GM12878 (cell line): ENCODE results near the gene EPHA2.

ENCODE experiments used
- ASH2L ChIP-seq: fragments of 300-600, 200-600 bp; sonication (generic); IDR thresholded peaks from 2 replicates; pipeline ENCODE4 v1.6.1; 2017; ENCODE audit warnings: low read depth, mild to moderate bottlenecking, borderline replicate concordance
- CTCF ChIP-seq, 3 experiments: IDR thresholded peaks in 2 of 3; conservative IDR thresholded peaks in 1 of 3; 2 replicates each; pipeline ENCODE4 v1.5.1; 2011; ENCODE audit warnings: low read depth in 3 of 3, low read length in 3 of 3, mild to moderate bottlenecking in 3 of 3, control low read depth in 2 of 3, moderate library complexity in 2 of 3, inconsistent platforms in 1 of 3, mixed read lengths in 1 of 3; ENCODE audit not compliant: control insufficient read depth in 2 of 3, insufficient read depth in 1 of 3; ENCODE audit errors: extremely low read depth in 1 of 3
- EZH2 ChIP-seq: IDR thresholded peaks from 2 replicates; pipeline ENCODE4 v1.6.1; 2012; ENCODE audit warnings: low read depth, mild to moderate bottlenecking, control low read depth, inconsistent platforms, low read length, borderline replicate concordance; ENCODE audit not compliant: control insufficient read depth
- IKZF1 ChIP-seq: fragments of 450-650 bp; conservative IDR thresholded peaks from 2 replicates; pipeline ENCODE4 v1.6.1; 2017; ENCODE audit warnings: antibody characterized with exemption, mild to moderate bottlenecking
- JUNB ChIP-seq: IDR thresholded peaks from 2 replicates; pipeline ENCODE4 v1.6.1; 2016; ENCODE audit warnings: antibody characterized with exemption, mild to moderate bottlenecking
- POLR2AphosphoS2 ChIP-seq: IDR thresholded peaks from 2 replicates; pipeline ENCODE4 v1.6.1; 2011; ENCODE audit warnings: low read depth, mild to moderate bottlenecking, low read length, improper control_type of control experiment, moderate library complexity
- RAD51 ChIP-seq: fragments of 450-650 bp; IDR thresholded peaks from 2 replicates; pipeline ENCODE4 v1.6.1; 2016; ENCODE audit warnings: moderate library complexity, mild to moderate bottlenecking, inconsistent platforms
- TBL1XR1 ChIP-seq: IDR thresholded peaks from 2 replicates; pipeline ENCODE4 v1.6.1; 2012; ENCODE audit warnings: low read depth, low read length, improper control_type of control experiment

GRCh38 chr1:16130827-16131226, 25.0 kb downstream of the EPHA2 start:
- TF ChIP-seq CTCF (IDR thresholded peaks at IDR 0.05 in 2 of 3, conservative IDR thresholded peaks at IDR 0.05 in 1 of 3; ENCODE audit: control insufficient read depth in 2 of 3, extremely low read depth in 1 of 3, insufficient read depth in 1 of 3, low read depth in 3 of 3, low read length in 3 of 3) (no peak), POLR2AphosphoS2 (no peak), ASH2L (no peak), EZH2 (no peak), JUNB (no peak), IKZF1 (no peak), RAD51 (no peak), TBL1XR1 (no peak)
